Endothelial cell of umbilical vein (primary cell): ENCODE data around the gene OAF. TPM values are rescaled to one million over a fixed set of nuclear protein-coding genes. Genes with fewer than 3 reads are reported as not detected.

ENCODE experiments used
- BruUV-seq: library from RNA; stranded (reverse); fragments of 400-500 nt; replicated peaks from 2 replicates; lab custom pipeline; 2021; lab: Mats Ljungman, UMichigan
- CTCF ChIA-PET: fragments of 300-600, 350-600 bp; sonication (Branson Sonifier 250); formaldehyde crosslinking; loops from one replicate; lab custom pipeline; 2021; ENCODE audit warnings: antibody characterized with exemption, inconsistent platforms; lab: Charles Lee
- POLR2A ChIA-PET: fragments of 300-600, 350-600 bp; sonication (Branson Sonifier 250); formaldehyde crosslinking; loops from one replicate; lab custom pipeline; 2021; ENCODE audit warnings: antibody characterized with exemption, inconsistent platforms; lab: Charles Lee
- DNase-seq: peaks from one replicate; pipeline ENCODE4 v3.0.0-alpha.2; 2011; ENCODE audit warnings: low read depth, low spot score
- FAIRE-seq: peaks from 2 replicates; lab custom pipeline; 2011; peaks lifted over from hg19 to GRCh38; lab: Jason Lieb, UNC
- H2AFZ ChIP-seq: 2 replicates; pipeline ENCODE4 v1.6.0; 2012; ENCODE audit warnings: low read depth, low read length, control low read depth, inconsistent platforms
- H3K27ac ChIP-seq: 2 replicates; pipeline ENCODE4 v1.5.1; 2011; ENCODE audit warnings: low read depth, mild to moderate bottlenecking, control low read depth, low read length, moderate library complexity; ENCODE audit not compliant: insufficient read depth
- H3K27me3 ChIP-seq, 2 experiments: 2 replicates each; pipeline versions ENCODE4 v1.6.0 to v1.6.1; 2011; ENCODE audit warnings: low read length in 2 of 2, mixed read lengths in 1 of 2; ENCODE audit not compliant: control insufficient read depth in 2 of 2, insufficient read depth in 2 of 2
- H3K36me3 ChIP-seq, 2 experiments: 2 replicates in 1 of 2; 3 replicates in 1 of 2; pipeline ENCODE4 v1.5.1; 2011; ENCODE audit warnings: low read length in 2 of 2, mild to moderate bottlenecking in 1 of 2, moderate library complexity in 1 of 2; ENCODE audit not compliant: control insufficient read depth in 2 of 2, insufficient read depth in 2 of 2; ENCODE audit errors: extremely low read depth in 1 of 2
- H3K4me1 ChIP-seq: 3 replicates; pipeline ENCODE4 v1.5.1; 2011; ENCODE audit warnings: mild to moderate bottlenecking, low read length; ENCODE audit not compliant: control insufficient read depth, insufficient read depth; ENCODE audit errors: extremely low read depth
- H3K4me2 ChIP-seq: 2 replicates; pipeline ENCODE4 v1.6.1; 2011; ENCODE audit warnings: low read length, control low read depth, mixed read lengths; ENCODE audit not compliant: insufficient read depth
- H3K4me3 ChIP-seq, 3 experiments: fragments of 200-600 bp in 1 of 3; sonication (generic), shearing (Covaris generic) in 1 of 3; replicated peaks in 1 of 3; 2 replicates each; pipeline ENCODE4 v1.5.1; 2011 to 2016; ENCODE audit warnings: control low read depth in 3 of 3, low read length in 3 of 3, mild to moderate bottlenecking in 2 of 3, inconsistent platforms in 1 of 3, low read depth in 1 of 3, moderate library complexity in 1 of 3; ENCODE audit not compliant: insufficient read depth in 1 of 3
- H3K79me2 ChIP-seq: 2 replicates; pipeline ENCODE4 v1.6.0; 2012; ENCODE audit warnings: low read length, inconsistent platforms; ENCODE audit not compliant: control insufficient read depth, insufficient read depth
- H3K9ac ChIP-seq: replicated peaks from 2 replicates; pipeline ENCODE3; 2011; ENCODE audit warnings: low read length, control low read depth; ENCODE audit not compliant: insufficient read depth; ENCODE audit errors: extremely low read depth
- H3K9me1 ChIP-seq: replicated peaks from 3 replicates; pipeline ENCODE4 v1.6.0; 2011; ENCODE audit warnings: mild to moderate bottlenecking, low read length; ENCODE audit not compliant: control insufficient read depth, insufficient read depth; ENCODE audit errors: extremely low read depth
- H3K9me3 ChIP-seq: replicated peaks from 2 replicates; pipeline ENCODE4 v1.5.1; 2012; ENCODE audit warnings: low read length, inconsistent platforms; ENCODE audit not compliant: control insufficient read depth, insufficient read depth
- H4K20me1 ChIP-seq: replicated peaks from 2 replicates; pipeline ENCODE3; 2011; ENCODE audit warnings: mild to moderate bottlenecking, low read length; ENCODE audit not compliant: control insufficient read depth, insufficient read depth; ENCODE audit errors: extremely low read depth
- EZH2 ChIP-seq: IDR thresholded peaks from 2 replicates; pipeline ENCODE4 v1.6.1; 2012; ENCODE audit warnings: borderline replicate concordance, low read depth, mild to moderate bottlenecking, moderate library complexity, low read length, inconsistent platforms; ENCODE audit not compliant: severe bottlenecking
- FOS ChIP-seq: IDR thresholded peaks from 2 replicates; pipeline ENCODE4 v1.6.1; 2011; ENCODE audit warnings: mild to moderate bottlenecking, low read length, moderate library complexity, borderline replicate concordance; ENCODE audit not compliant: insufficient read depth
- GATA2 ChIP-seq: IDR thresholded peaks from 2 replicates; pipeline ENCODE4 v1.7.0; 2011; ENCODE audit warnings: low read depth, mild to moderate bottlenecking, moderate library complexity, mixed read lengths, low read length; ENCODE audit not compliant: insufficient read length, insufficient read depth
- JUN ChIP-seq: IDR thresholded peaks from 2 replicates; pipeline ENCODE4 v1.6.1; 2011; ENCODE audit warnings: borderline replicate concordance, low read depth; ENCODE audit not compliant: insufficient read length, insufficient read depth
- MYC ChIP-seq: IDR thresholded peaks from one replicate; pipeline ENCODE4 v1.6.1; 2011; ENCODE audit warnings: mild to moderate bottlenecking, low read depth, low read length
- POLR2A ChIP-seq: IDR thresholded peaks from 2 replicates; pipeline ENCODE4 v1.6.1; 2012; ENCODE audit warnings: low read depth, mild to moderate bottlenecking, control low read depth, low read length
- POLR2AphosphoS5 ChIP-seq: IDR thresholded peaks from 2 replicates; pipeline ENCODE4 v1.6.1; 2012; ENCODE audit warnings: low read depth, mild to moderate bottlenecking, control low read depth, low read length, moderate library complexity; ENCODE audit not compliant: insufficient read depth
- dilution Hi-C: fragments of 300-500 bp; cut with MboI; formaldehyde crosslinking; loops from one replicate; pipeline ENCODE4 v1.15.0; 2019; ENCODE audit warnings: low sequenced_read_pairs; ENCODE audit not compliant: extremely low pct_ligation_motif_present
- intact Hi-C: fragments of 100-400 bp; cut with micrococcal nuclease; formaldehyde crosslinking; loops from one replicate; pipeline ENCODE4 v1.10.0; 2022
- polyA plus RNA-seq, 4 experiments: library from polyadenylated mRNA; depleted of rRNA in 3 of 4; stranded (reverse) in 3 of 4; unstranded in 1 of 4; fragments of >200 nt; gene quantifications; 2 replicates each; pipeline versions ENCODE4 v1.2.1 to v1.2.3, GENCODE V29; 2011 to 2012; ENCODE audit warnings: missing spikeins in 1 of 4
- total RNA-seq: library from RNA; stranded (reverse); gene quantifications from 2 replicates; pipeline ENCODE4 v1.2.3, GENCODE V29; 2021
- TF ChIP-seq, protein P1 (sequence below): IDR thresholded peaks from 2 replicates; pipeline ENCODE4 v1.6.1; 2011; ENCODE audit not compliant: insufficient read depth, insufficient read length
- TF ChIP-seq, protein P2 (sequence below), 2 donors: IDR thresholded peaks; 1 replicate in 1 of 2; 2 replicates in 1 of 2; pipeline ENCODE4 v1.5.1; 2011; ENCODE audit warnings: low read length in 2 of 2, mild to moderate bottlenecking in 2 of 2, moderate library complexity in 2 of 2, control low read depth in 1 of 2, inconsistent platforms in 1 of 2, low read depth in 1 of 2; ENCODE audit not compliant: insufficient read depth in 1 of 2; ENCODE audit errors: extremely low read depth in 1 of 2

The OAF gene
- total and polyA plus RNA-seq, 2 donors (not counting 3 experiments of a cell fraction or from before 2014, with no cell fraction given): 32.1 to 33.8 TPM

DNA sequence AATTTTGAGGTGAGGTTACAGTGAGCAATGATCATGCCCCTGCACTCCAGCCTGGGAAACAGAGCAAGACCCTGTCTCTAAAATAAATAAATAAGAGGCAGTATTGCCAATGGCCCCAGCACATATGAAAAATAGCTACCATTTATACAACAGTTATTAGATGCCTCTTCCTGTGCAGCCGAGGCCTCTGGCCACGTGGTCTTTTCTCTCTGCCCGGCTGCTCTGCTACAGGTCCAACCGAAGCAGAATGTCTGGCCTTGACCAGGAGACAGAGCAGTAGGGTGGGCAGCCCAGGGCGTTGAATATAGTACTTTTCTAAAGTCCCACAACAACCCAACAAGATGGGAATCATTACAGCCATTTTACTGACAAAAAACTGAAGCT, 12.4 kb upstream of the OAF start:
- intact Hi-C loops (no loop called here), dilution Hi-C loops (no loop called here)
- H2AFZ ChIP-seq: no peak overlapping the region
- no peak for TF ChIP-seq JUN
- FAIRE-seq (no peak), DNase-seq (no peak)
- no peaks in the 10 kb centered on the region for H3K79me2 ChIP-seq
- no peaks in the 10 kb centered on the region for H3K9me1 ChIP-seq
- H3K4me2 ChIP-seq: no peak overlapping the region
- no TSS peak for BruUV-seq
- H3K27ac ChIP-seq: no peak overlapping the region
- no peaks in the 10 kb centered on the region for H3K9me3 ChIP-seq
- CTCF ChIA-PET: interaction anchor here (1.4 to 1.5 kb wide), 2 partner anchors 38 to 105 kb away, joined by 3 to 4 read pairs; no protein-coding TSS in a partner anchor
- H3K36me3 ChIP-seq: no peaks in the 10 kb centered on the region
- H4K20me1 ChIP-seq: no peaks in the 10 kb centered on the region
- POLR2A ChIA-PET: no interaction called here
- peaks cover 7 to 11% of the 10 kb centered on the region in 2 experiments for H3K27me3 ChIP-seq
- no peak overlapping the region for H3K9ac ChIP-seq
- H3K4me1 ChIP-seq: no peaks in the 10 kb centered on the region
- no peak overlapping the region for H3K4me3 ChIP-seq

DNA sequence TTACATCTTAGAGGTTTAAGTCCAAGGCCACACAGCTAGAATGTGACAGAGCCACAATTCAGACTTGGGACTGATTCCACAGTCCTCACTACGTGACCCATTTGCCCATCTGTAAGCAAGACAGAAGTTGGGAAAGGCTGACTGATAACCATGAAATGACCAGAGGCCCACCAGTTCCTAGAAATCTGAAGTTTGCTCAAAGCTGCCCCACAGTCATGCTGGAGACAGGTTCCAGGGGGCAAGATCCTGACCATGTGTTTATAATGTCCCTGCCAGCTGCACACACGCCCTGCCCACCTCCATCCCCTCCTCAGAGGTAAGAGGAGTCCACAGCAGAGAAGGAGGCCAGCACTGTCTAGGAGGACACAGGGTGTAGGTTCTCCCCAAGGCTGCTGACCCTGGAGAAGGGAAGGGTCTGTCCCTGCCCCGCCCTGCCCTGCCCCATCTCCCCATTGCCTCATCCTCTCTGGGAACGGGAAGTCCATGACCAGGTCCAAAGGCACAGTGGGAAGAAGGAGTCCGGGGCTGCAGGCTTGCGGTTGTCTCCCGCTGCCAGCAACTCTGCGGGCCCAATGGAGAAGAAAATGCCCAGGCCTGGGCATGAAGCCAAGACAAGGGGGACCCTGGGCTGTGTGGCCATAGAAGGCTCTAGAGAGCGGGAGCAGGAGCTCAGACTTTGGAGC, 11.9 kb upstream of the OAF start:
- dilution Hi-C loops (no loop called here), intact Hi-C loops (no loop called here)
- H3K36me3 ChIP-seq: no peaks in the 10 kb centered on the region
- BruUV-seq: no TSS peak
- no peak for DNase-seq
- no peaks in the 10 kb centered on the region for H3K4me1 ChIP-seq
- FAIRE-seq: no peak
- no peak overlapping the region for H3K4me2 ChIP-seq
- TF ChIP-seq GATA2: no peak
- TF ChIP-seq JUN: no peak
- TF ChIP-seq POLR2AphosphoS5: no peak
- no peak for TF ChIP-seq POLR2A
- TF ChIP-seq, protein P1, sequence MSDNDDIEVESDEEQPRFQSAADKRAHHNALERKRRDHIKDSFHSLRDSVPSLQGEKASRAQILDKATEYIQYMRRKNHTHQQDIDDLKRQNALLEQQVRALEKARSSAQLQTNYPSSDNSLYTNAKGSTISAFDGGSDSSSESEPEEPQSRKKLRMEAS: no peak
- no peak for TF ChIP-seq EZH2
- TF ChIP-seq, protein P2, sequence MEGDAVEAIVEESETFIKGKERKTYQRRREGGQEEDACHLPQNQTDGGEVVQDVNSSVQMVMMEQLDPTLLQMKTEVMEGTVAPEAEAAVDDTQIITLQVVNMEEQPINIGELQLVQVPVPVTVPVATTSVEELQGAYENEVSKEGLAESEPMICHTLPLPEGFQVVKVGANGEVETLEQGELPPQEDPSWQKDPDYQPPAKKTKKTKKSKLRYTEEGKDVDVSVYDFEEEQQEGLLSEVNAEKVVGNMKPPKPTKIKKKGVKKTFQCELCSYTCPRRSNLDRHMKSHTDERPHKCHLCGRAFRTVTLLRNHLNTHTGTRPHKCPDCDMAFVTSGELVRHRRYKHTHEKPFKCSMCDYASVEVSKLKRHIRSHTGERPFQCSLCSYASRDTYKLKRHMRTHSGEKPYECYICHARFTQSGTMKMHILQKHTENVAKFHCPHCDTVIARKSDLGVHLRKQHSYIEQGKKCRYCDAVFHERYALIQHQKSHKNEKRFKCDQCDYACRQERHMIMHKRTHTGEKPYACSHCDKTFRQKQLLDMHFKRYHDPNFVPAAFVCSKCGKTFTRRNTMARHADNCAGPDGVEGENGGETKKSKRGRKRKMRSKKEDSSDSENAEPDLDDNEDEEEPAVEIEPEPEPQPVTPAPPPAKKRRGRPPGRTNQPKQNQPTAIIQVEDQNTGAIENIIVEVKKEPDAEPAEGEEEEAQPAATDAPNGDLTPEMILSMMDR (IDR thresholded peaks at IDR 0.05; ENCODE audit: extremely low read depth in 1 of 2, insufficient read depth in 1 of 2, low read depth in 1 of 2, low read length in 2 of 2): no peak
- TF ChIP-seq MYC: no peak
- TF ChIP-seq FOS: no peak
- no peak overlapping the region for H2AFZ ChIP-seq
- CTCF ChIA-PET: interaction anchor here (1.4 to 1.5 kb wide), 2 partner anchors 37 to 104 kb away, joined by 3 to 4 read pairs; no protein-coding TSS in a partner anchor
- no peak overlapping the region for H3K27ac ChIP-seq
- H3K4me3 ChIP-seq: no peak overlapping the region
- no peak overlapping the region for H3K9ac ChIP-seq
- no peaks in the 10 kb centered on the region for H3K79me2 ChIP-seq
- H3K9me1 ChIP-seq: no peaks in the 10 kb centered on the region
- H4K20me1 ChIP-seq: no peaks in the 10 kb centered on the region
- no peaks in the 10 kb centered on the region for H3K9me3 ChIP-seq
- POLR2A ChIA-PET: no interaction called here
- H3K27me3 ChIP-seq: peaks cover 7 to 11% of the 10 kb centered on the region in 2 experiments
